Measurements from ENCODE around the gene PUS7. TPM values are rescaled to one million over a fixed set of nuclear protein-coding genes. Genes with fewer than 3 reads are reported as not detected.

The PUS7 gene
- total and polyA plus RNA-seq, 2 of the 4 experiments (the other 2 are of a cell fraction), result 11.7 to 17.0 TPM

DNA sequence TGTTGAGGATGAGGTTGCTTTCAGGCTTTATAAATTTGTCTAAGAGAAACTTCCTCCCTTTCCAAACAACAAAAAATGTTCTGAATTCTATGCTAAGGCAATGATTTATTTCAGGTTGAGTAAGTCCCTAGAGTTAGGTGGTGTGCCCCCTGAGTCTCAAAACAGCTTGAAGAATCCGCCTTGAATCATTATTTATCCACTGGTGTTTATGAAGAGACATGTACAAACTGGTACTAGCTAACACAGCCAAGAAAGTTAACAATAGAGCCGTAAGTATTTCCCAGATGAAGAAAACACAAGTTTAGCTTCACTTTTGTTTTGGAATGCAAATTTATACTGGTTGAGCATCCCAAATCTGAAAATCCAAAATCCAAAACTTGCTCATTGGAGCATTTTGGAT is 67.2 kb downstream of the PUS7 start:
- no peak overlapping the region for H3K27ac ChIP-seq (ENCODE audit: insufficient read depth, low read length)
- dilution Hi-C loops (cut with HindIII; ENCODE audit: low sequenced_read_pairs, unreplicated experiment) (no loop called here), intact Hi-C loops (cut with micrococcal nuclease) (no loop called here), in situ Hi-C loops (cut with MboI; ENCODE audit: low sequenced_read_pairs) (no loop called here)
- no CpG with 5 or more reads among the region's 2 CpGs for WGBS, 2 experiments (ENCODE audit: extremely low coverage in 2 of 2, insufficient read length in 1 of 2)
- H3K18ac ChIP-seq (ENCODE audit: low read depth, low read length), result peak overlapping the region; percentile 69; the same call in 1 of the 2 replicates
- no peak overlapping the region for H2AK5ac ChIP-seq (ENCODE audit: low read depth, low read length)
- 0 out of 2 replicates have a peak overlapping the region, but pooled peaks have one; percentile 6 for H3K4ac ChIP-seq (ENCODE audit: low read depth, low read length)
- no peaks in the 10 kb centered on the region for H3K9me3 ChIP-seq (ENCODE audit: control insufficient read depth, insufficient read depth, low read length)
- no peaks in the 10 kb centered on the region for H4K20me1 ChIP-seq (ENCODE audit: insufficient read depth, low read length)
- peak overlapping the region; percentile 27; the same call in 1 of the 2 replicates for H3K14ac ChIP-seq (replicated peaks; ENCODE audit: low read depth, low read length)
- BruUV-seq (replicated peaks), result no TSS peak
- peak overlapping the region; percentile 11; the same call in 1 of the 2 replicates for H3K4me2 ChIP-seq (ENCODE audit: low read depth, low read length)
- H2BK120ac ChIP-seq (ENCODE audit: low read depth, low read length), result 0 out of 2 replicates have a peak overlapping the region, but pooled peaks have one; percentile 9
- ATAC-seq (ENCODE audit: low read depth), result peak; percentile 8; the same call in 1 of the 2 replicates
- CTCF ChIA-PET, result interaction anchor here (0.8 to 1.1 kb wide), 3 partner anchors 10 to 34 kb away, joined by 3 read pairs; no protein-coding TSS in a partner anchor
- peak overlapping the region in 1 of 2 experiments; percentile 8; a peak in 1 of 4 replicates for H4K8ac ChIP-seq (ENCODE audit: low read depth in 2 of 2, low read length in 2 of 2)
- no peak overlapping the region for H2AK9ac ChIP-seq (replicated peaks; ENCODE audit: low read depth, low read length, poor library complexity)
- no peak overlapping the region for H2BK15ac ChIP-seq (ENCODE audit: low read depth, low read length)
- H3K56ac ChIP-seq (ENCODE audit: extremely low read depth, insufficient read depth, low read length), result no peak overlapping the region
- H3K9ac ChIP-seq (ENCODE audit: low read depth, low read length), result no peak overlapping the region
- peaks cover 8% of the 10 kb centered on the region for H3K36me3 ChIP-seq (ENCODE audit: control insufficient read depth, insufficient read depth, low read length)
- no peak overlapping the region for H3K4me3 ChIP-seq (ENCODE audit: insufficient read depth, low read depth, low read length)
- peak overlapping the region; percentile 46 for H2BK5ac ChIP-seq (ENCODE audit: low read depth, low read length, poor library complexity, severe bottlenecking)
- no peaks in the 10 kb centered on the region for H3K27me3 ChIP-seq (ENCODE audit: control insufficient read depth, insufficient read depth, low read length)
- H2AFZ ChIP-seq (replicated peaks; ENCODE audit: low read length, poor library complexity), result no peak overlapping the region
- POLR2A ChIA-PET (ENCODE audit: unreplicated experiment), result interaction anchor here (0.7 kb wide), 1 partner anchor 12 kb away, joined by 6 read pairs; no protein-coding TSS in a partner anchor
- no peak overlapping the region for H4K5ac ChIP-seq (ENCODE audit: low read depth, low read length)
- DNase-seq, result no peak
- H3K23ac ChIP-seq (ENCODE audit: low read depth, low read length), result no peak overlapping the region
- 0 out of 2 replicates have a peak, but pooled peaks cover 2% of the 10 kb centered on the region for H3K4me1 ChIP-seq (ENCODE audit: control insufficient read depth, insufficient read depth, low read length)
- H3K79me1 ChIP-seq (ENCODE audit: low read depth in 1 of 2, low read length in 2 of 2), result no peaks in the 10 kb centered on the region
- H4K91ac ChIP-seq (ENCODE audit: insufficient read depth, low read depth, low read length), result no peak overlapping the region
- H3K9me1 ChIP-seq (ENCODE audit: insufficient read depth, low read length), result no peaks in the 10 kb centered on the region
- TF ChIP-seq MAFK (IDR thresholded peaks at IDR 0.05; ENCODE audit: low read depth, low read length), result no peak
- TF ChIP-seq, protein P1, sequence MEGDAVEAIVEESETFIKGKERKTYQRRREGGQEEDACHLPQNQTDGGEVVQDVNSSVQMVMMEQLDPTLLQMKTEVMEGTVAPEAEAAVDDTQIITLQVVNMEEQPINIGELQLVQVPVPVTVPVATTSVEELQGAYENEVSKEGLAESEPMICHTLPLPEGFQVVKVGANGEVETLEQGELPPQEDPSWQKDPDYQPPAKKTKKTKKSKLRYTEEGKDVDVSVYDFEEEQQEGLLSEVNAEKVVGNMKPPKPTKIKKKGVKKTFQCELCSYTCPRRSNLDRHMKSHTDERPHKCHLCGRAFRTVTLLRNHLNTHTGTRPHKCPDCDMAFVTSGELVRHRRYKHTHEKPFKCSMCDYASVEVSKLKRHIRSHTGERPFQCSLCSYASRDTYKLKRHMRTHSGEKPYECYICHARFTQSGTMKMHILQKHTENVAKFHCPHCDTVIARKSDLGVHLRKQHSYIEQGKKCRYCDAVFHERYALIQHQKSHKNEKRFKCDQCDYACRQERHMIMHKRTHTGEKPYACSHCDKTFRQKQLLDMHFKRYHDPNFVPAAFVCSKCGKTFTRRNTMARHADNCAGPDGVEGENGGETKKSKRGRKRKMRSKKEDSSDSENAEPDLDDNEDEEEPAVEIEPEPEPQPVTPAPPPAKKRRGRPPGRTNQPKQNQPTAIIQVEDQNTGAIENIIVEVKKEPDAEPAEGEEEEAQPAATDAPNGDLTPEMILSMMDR (conservative IDR thresholded peaks at IDR 0.05; ENCODE audit: low read depth, low read length), result no peak
- TF ChIP-seq FOS (IDR thresholded peaks at IDR 0.05; ENCODE audit: low read depth, low read length), result no peak
- TF ChIP-seq NFE2L2 (IDR thresholded peaks at IDR 0.05; ENCODE audit: low read depth, low read length), result no peak
- no peak for TF ChIP-seq RCOR1 (IDR thresholded peaks at IDR 0.05; ENCODE audit: insufficient replicate concordance, low read length)
- TF ChIP-seq BHLHE40 (IDR thresholded peaks at IDR 0.05; ENCODE audit: low read depth, low read length), result no peak
- TF ChIP-seq, protein P2, sequence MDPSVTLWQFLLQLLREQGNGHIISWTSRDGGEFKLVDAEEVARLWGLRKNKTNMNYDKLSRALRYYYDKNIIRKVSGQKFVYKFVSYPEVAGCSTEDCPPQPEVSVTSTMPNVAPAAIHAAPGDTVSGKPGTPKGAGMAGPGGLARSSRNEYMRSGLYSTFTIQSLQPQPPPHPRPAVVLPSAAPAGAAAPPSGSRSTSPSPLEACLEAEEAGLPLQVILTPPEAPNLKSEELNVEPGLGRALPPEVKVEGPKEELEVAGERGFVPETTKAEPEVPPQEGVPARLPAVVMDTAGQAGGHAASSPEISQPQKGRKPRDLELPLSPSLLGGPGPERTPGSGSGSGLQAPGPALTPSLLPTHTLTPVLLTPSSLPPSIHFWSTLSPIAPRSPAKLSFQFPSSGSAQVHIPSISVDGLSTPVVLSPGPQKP (IDR thresholded peaks at IDR 0.05; ENCODE audit: borderline replicate concordance, low read depth, low read length), result no peak
- no peak for TF ChIP-seq MAZ (IDR thresholded peaks at IDR 0.05; ENCODE audit: borderline replicate concordance, low read depth, low read length)
- H2BK20ac ChIP-seq (ENCODE audit: low read depth, low read length), result no peak overlapping the region
